GM18520 (cell line): ENCODE data around the gene TENT5A.
"Not testable (repeated sequence)": the region's sequence is repeated elsewhere in the genome, so short reads cannot be mapped to it uniquely, and the experiment has no call there.

ENCODE experiments used
- ATAC-seq: cut with Tn5 transposase; IDR thresholded peaks from one replicate; pipeline ENCODE4 v1.9.1; 2021; ENCODE audit not compliant: unreplicated experiment

The TENT5A gene

DNA sequence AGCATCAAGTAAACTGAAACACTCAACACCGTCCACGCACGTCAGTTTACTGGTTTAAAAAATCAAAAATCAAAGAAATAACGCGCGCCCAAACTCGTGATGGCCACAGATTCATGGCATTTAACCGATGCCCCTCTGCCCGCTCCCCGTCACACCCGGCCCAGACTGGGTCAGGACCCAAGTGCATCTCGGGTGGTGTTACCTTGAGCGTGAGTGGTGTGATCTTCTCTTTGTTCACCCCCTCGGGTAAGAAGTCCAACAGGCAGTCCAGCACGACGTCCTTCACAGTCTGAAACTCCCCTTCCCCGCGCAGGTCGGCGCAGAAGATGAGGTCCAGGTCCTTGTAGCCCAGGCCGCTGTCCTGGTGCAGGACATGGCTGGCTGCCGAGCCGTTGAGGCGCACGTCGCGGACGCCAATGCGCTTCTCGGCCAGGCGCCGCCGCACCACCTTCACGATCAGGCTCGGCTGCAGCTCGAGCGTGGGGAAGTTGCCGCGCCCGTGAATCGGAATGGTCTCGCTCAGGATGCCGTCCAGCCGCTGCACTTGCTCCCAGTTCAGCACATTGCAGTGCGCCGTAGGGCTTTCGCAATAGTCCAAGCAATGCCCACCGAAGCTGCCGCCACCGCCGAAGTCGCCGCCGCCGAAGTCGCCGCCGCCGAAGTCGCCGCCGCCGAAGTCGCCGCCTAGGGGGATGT is 945 bp downstream of the TENT5A start:
- ATAC-seq, result no peak

DNA sequence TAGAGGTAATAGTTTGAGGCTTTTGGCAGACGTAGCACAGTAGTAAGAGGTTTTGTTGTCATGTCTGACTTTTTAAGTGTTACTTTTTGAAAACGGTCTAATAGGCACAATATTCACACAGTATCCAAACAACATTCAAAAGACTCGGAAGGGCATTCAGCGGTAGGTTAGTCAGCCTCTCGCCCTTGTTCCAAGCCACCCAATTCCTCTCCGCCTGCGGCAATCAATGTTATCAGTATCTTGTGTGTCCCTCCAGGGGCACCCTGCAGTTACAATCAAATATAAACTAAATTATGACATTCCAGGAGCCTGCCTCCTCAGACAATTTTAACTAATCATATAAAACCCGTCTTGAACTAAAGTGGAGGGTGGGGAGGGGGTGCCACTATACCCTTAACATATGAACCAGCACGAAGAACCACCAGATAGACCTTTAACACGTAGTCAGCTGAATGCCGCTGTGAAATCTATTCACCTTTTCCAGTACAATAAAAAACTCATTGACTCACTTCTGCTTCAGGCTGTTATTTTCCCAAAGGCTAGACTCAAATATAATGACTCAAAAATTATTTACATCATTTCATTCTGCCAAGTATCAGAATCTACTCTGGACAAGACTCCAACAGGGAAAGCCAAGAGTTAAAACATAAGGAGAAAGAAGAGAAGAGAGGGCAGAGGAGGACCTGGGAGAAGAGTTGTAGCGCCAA is 1.6 kb downstream of the TENT5A start:
- ATAC-seq, result no peak

DNA sequence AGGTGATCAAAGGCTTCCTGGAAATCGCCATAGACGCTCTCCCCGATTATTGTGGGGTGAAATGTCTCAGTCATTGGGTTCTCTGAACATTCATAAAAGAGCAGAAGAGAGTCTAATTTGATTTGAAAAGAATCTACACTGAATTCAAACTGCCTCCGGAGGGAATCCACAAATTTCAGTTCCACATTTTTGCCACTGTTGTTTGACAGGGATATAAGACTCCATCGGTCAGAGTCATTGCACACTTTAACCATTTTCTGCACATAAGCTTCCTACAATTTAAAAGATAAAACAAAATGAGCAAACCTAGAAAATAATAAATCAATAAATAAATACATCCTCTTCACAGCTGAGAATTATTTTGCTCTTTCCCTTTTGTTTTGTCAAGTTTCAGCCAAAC is 2.3 kb downstream of the TENT5A start:
- no peak for ATAC-seq

DNA sequence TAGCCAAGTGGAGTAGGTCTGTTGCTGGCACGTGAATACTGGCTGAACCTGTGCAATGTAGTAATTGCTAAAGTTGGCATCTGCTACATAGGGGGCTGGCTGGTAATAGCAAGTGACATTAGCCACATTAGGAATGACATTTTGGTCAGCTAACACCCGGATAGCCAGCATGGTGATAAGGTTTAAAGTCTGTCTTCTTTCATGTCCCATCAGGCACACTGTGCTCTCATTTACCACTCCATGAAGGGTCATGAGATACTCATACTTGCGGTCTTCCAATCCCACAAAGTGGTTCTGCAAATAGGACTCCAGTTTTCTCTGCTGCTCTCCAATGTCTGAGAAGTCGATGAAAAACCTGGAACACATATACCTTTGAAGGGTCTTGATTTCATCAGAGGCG is 2.8 kb downstream of the TENT5A start:
- ATAC-seq, result no peak

DNA sequence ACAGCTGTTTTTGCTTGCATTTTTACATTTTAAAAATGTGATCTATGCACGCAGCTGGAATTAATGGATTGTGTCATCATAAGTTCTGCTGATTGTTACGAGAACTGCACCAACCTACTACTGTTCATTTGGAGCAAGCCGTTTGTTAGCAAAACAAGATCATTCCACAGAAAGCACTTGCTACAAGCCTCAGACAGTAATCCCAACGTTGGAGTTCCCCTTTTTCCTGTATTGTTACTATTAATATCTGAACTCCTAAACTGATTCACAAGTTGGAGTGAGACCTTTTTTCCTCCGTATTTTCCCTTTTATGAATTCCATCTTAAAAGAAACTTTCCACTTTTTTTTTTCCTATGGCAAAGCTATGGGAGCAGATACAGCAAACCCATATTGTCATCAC is 3.5 kb downstream of the TENT5A start:
- ATAC-seq, result no peak

DNA sequence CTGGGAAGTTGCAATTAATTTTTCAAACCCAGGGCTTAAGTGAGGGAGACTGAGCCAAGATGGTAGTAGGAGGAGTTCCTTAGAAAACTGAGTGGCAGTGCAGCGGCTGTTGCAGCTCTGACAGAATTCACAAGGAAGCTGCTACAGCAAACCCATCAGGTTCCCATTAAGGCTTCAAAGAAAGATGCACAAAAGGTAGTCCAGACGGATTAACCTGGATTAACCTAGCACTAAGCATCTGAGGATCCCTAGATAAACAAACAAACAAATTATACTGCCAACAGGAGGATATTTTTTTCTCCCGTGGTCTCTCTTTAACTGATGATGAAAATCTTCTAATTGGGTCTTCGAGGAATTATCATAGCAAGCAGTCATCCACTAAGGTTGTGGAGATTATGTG is 5.2 kb downstream of the TENT5A start:
- ATAC-seq, result no peak

DNA sequence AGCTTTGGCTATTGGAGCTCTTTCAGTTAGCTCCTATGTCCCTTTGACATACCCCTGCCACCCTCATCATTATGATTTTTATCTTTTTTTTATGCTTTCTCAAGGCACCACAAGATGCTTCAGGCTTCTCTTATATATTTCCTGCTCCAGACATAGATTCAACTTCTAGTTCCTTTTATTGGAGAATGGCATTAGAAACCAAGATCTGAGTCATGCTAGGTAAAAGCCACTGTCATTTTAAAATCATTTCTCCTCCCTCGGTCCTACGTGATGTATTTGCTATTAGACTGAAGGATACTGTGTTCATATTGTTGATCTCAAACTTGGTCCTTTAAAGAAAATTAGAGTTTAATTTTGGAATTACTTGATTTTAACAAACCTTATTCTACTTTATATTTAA is 8.3 kb downstream of the TENT5A start:
- ATAC-seq, result no peak

DNA sequence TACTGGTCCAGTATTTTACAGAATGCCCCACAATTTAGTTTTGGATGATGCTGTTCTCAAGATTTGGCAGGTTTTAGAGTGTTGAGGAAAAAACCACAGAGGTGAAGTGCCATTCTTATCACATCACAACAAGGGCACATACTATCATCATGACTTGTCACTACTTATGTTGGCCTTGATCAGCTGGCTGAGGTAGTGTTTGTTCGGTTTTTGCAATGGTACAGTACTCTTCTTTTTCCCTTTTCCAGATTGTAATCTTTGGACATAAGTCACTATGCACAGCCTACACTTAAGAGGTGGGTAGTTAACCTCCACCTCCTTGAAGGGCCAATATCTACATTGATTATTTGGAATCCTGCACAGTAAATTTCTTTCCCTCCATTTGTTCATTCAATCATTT is 8.8 kb downstream of the TENT5A start:
- ATAC-seq, result no peak

DNA sequence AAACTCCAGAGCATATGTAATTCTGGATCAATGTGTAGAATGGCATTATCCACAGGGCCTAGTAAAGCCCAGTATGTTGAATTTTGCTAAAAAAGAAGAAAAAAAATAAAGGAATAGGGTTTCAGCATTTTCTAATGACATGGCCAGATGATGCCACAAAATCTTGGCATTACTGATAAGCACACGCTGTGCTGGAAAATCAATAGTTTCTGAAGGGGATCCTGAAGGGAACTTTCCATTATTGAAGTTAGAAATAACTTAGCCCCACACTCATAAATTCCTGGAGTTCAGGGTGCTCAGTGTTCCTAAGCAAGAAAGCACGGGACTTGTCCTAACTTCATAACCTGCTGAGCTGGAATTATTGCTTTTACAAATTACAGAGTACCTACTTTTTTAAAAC is 10.8 kb downstream of the TENT5A start:
- no peak for ATAC-seq

DNA sequence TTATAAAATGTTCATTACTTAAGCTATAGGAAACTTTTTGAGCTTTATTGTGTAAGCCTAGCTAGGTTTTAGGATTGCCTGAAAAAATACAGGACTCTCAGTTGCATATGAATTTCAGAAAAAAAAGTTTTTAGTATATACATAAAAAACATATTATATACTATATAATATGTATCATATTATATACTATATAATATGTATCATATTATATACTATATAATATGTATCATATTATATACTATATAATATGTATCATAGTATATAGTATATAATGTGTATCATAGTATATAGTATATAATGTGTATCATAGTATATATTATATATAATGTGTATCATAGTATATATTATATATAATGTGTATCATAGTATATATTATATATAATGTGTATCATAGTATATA is 11.9 kb downstream of the TENT5A start:
- ATAC-seq, result not testable (repeated sequence)

DNA sequence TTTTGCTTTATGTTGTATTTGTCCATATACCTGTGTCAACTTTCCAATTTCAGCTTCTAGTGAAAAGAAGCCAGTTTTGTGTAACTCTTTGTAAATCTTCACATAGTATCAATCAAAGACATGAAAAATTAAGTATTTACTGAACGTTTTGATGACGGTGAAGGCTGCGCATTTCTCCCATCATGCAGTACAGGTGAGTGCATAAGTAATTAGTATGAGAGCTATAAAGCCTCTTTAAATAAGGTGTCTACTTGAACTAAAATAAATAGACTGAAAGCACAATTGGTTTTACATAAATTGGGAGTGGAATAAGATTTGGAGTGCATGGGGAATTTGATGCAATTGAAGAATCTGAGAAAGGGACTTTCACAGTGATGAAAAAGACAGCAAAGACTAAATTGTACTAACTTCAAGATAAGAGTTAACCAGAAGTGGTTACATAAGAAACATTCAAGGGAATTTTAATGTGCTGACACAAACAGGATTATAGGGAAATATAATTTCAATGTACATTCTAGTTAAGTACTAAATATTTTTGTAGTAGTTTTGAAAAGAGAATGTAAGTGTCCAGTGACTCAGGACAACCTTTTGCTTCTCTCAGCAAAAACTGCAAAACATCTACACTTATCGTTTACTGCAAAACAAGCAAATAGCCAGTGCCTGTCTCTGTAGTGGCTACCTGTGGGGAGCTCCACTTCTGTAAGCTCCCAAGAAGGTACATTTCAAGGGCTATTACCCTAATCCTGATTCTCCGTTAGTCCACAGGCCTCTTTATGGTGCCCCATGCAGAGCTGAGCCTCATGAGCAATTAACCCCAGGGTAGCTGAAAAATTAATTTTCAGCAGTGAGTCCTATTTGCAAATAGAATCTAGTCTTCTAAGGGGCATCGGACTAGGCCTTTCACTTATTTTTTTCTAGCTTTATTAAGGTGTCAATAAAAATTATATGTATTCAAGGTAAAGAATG is 13.0 kb downstream of the TENT5A start:
- no peak for ATAC-seq

DNA sequence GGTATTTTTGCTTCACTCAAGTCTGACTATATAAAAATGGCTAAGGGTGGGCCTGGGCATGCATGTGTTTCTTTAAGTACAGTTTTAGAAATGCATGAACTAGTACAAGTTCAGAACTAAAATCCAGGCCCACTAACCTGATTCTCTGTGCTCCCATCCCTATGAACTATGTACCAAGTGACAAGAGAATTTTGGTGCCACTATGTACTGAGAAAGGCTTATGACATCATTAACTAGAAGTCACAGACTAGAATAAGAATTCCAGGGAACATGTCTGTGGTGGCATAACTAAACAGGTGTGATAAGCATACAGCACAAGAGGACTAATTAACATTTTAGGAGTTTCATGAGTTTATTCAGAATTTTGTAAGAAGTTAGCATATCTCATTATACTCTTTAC is 16.1 kb downstream of the TENT5A start:
- ATAC-seq, result no peak

DNA sequence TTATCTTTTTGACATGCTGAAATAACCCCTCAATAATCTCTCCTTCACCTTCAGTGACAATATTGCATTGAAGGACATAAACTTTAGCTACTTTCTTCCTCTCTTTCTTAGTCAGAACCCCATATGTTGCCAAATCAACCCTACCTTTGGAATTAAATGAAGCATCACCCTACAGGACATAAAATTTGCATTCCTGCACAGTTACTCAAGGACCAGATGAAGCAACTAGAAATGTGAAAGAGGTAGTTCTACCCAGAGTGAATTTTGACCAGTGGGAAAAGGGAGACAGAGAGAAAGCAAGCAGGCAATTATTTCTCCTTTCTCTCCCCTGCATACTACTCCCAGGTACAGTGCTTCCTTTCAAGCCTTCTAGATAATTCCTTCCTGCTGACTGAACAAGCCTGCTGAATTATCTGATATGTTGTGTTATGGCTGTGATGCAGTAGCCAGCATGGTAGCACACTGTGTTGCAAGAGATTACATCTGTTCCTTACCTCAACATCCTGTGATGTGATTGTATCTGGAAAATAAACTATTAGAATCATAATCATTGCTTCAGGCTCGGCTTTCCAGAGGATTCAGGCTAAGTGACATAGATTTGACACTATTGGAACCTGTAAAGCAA is 16.6 kb downstream of the TENT5A start:
- no peak for ATAC-seq

DNA sequence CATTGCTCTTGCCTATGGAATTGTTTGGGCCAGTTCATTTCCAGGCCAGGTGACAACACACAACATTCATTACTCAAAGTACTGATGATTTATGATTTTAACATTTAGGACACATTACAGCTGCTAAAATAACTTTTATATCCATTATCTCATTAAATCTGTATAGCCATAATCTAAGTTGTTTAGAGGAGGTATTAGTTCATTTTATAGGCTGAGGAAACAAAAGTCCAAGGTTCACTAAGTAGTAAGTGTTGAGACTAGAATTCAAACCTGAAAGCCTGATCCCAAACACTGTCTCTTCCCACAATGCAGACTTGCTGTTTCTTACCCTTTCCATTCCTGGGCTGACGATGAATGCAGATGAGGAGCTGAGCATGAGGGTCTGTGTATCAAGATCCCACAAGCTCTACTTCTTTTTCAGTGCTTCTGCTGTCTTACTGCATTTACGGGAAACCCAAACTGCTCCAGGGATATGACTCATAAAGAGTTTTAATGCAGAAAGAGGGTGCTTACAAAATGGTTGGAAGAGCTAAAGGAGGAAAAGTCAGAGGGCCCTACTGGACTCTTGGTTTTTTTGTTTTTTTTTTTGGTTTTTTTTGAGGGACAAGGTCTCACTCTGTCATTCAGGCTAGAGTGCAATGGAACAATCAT is 17.9 kb downstream of the TENT5A start:
- no peak for ATAC-seq

DNA sequence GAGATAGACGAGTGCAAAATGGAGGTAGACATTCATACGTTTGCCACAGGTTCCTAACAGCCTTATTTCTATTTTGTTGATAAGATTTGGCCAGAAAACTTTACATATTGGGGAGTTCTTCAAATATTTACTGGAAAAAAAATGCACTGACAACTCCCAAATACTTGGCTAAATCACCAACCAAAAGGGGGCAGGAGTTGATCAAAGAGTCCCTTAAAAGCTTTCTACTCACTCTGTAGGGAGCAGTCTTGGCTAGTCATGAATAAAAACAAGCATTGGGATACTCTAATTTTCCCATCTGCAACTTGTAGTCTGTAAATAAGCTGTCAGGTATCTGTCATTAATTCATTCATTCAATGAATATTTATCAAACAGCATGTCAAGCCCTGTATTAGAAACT is 18.4 kb downstream of the TENT5A start:
- no peak for ATAC-seq

DNA sequence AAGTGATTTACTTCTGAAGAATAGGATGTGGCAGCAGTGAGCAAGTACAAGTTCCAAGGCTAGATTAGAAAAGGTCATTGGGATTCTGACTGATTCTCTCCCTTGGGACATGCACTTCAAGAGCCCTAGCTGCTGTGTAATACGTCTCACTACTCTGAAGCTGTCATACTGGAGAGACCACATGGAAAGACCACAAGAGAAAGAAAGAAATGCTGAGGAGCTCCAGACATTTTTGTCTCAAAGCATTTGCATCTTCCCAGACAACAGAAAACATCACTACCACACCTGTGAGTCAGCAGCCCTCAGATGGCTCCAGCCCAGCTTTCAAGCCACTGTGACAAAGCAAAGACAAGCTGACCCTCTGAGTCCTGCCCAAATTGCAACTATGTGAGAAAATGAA is 20.7 kb downstream of the TENT5A start:
- ATAC-seq, result peak; percentile 27

DNA sequence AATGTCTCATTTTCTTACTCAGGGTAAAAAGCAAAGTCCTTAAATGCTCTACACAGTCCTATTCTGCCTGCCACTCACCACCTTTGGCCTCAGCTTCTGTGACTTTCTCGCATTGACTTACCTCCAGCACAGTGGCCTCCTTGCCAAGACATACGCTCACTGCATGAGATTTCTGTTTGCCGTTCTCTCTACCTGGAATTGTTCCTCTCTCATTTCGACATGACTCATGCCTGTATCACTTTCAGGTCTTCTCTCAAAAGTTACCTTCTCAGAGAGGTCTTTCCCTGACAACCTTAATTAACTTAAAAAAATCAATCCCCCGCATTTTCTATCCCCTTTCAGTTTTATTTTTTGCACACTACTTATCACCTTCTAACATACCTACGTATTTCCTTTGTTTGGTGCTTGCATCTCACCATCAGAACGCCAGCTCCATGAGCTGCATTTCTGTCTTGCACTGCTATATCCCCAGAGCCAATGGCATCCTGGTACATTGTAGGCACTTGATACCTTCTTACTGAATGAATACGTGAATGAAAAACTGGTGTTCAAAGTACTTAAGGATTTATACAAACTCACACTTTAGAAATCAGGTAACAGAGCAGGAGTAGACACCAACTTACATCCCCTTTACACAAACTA is 24.5 kb downstream of the TENT5A start:
- ATAC-seq, result peak; percentile 83

DNA sequence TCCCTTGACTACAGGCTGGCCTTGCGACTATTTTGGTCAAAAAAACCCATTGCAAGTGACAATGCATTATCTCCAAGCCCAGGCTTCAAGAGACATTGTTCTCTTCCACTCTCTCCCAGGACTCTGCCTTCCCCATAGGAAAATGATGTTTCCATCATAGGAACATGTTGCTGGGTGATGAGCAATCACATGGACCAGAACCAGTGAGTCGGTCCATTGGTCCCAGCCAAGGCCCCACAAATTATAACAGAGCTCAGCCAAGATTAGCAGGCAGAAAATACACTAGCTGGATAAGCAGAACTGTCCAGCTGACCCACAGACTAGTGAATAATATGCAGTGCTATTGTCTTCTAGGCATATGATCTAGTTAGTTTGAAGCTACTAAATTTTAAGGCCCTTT is 27.4 kb downstream of the TENT5A start:
- no peak for ATAC-seq

DNA sequence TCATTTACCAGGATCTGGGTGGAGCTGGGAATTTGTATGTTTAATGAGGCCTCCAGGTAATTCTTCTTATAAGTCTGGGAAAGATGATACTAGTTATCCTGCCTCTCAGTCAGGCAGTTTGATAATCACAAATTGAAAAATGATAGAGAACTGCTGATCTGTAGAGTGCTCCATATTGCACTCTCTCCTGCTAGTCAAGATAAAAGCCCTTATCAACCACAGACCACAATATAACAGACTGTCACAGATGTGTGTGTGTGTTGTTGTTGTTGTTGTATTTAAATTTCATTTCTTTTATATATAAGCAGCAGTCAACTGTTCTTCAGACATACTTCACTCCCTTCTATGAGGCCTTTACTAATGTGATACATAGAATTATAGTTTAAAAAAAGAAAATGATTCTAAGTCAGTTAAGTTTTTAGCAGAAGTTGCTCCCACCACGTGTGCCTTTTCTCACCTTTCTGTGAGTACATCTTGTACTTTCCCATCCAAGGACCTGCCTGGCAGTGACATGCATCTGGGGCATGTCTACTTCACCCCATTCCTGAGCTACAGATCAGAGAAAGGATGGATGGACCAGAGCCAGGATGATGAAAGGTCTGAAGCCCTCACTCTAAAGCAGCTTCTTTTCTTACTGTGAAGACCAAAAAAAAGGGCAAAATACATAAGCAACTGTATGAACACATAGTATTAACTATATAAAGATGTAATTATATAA is 29.8 kb downstream of the TENT5A start:
- ATAC-seq, result no peak

DNA sequence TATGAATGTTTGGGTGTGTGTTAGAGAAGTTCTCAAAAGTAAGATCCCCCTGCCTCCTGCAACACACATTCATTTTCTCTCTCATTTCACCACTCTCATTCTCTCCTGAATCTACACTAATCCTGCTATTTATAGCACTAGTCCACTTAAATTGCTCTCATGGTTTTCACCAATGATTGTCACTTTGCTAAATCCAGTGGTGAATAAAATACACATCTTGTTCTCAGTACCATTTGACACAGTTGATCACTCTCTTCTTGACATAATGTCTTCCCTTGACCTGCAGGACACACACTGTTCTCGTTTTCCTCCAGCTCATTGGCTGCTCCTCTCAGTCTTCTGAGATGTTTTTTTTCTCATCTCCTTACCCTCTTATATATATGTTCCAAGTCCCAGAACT is 32.1 kb downstream of the TENT5A start:
- no peak for ATAC-seq
